Vagina (tissue), 2 donors: Measurements from ENCODE around the gene CACNA2D1. TPM values are rescaled to one million over a fixed set of nuclear protein-coding genes. Genes with fewer than 3 reads are reported as not detected.

Experiments
- DNase-seq, 2 donors: peaks; one replicate each; pipeline ENCODE4 v3.0.0-alpha.2; 2017; ENCODE audit errors: extremely low spot score in 2 of 2
- H3K27ac ChIP-seq: fragments of 200-600 bp; sonication (generic); one replicate; pipeline ENCODE4 v1.5.1; 2019
- H3K27me3 ChIP-seq: fragments of 200-600 bp; sonication (generic); one replicate; pipeline ENCODE4 v1.5.1; 2019
- H3K36me3 ChIP-seq, 2 donors: fragments of 200-600 bp; sonication (generic); one replicate each; pipeline ENCODE4 v1.5.1; 2017 to 2019
- H3K4me1 ChIP-seq: fragments of 200-600 bp; sonication (generic); one replicate; pipeline ENCODE4 v1.5.1; 2019
- H3K4me3 ChIP-seq, 2 donors: fragments of 200-600 bp; sonication (generic); 1 replicate in 1 of 2; 2 replicates in 1 of 2; pipeline ENCODE4 v1.5.1; 2016 to 2019
- H3K9me3 ChIP-seq: fragments of 200-600 bp; sonication (generic); one replicate; pipeline ENCODE4 v1.5.1; 2019
- CTCF ChIP-seq, 3 experiments: fragments of 450-650 bp in 2 of 3; fragments of 200-600 bp in 1 of 3; sonication (generic) in 1 of 3; IDR thresholded peaks; one replicate each; pipeline ENCODE4 v1.5.1; 2017 to 2019; ENCODE audit warnings: antibody characterized with exemption in 3 of 3, mild to moderate bottlenecking in 2 of 3, moderate library complexity in 2 of 3
- POLR2A ChIP-seq, 2 donors: fragments of 450-650 bp; IDR thresholded peaks; one replicate each; pipeline ENCODE4 v1.6.1; 2017; ENCODE audit warnings: antibody characterized with exemption in 2 of 2, mild to moderate bottlenecking in 2 of 2, moderate library complexity in 2 of 2
- POLR2AphosphoS5 ChIP-seq, 2 donors: sonication (generic); formaldehyde crosslinking; IDR thresholded peaks; one replicate each; pipeline ENCODE4 v1.9.0; 2017; ENCODE audit warnings: antibody characterized with exemption in 2 of 2, mild to moderate bottlenecking in 2 of 2, low read depth in 1 of 2; ENCODE audit not compliant: insufficient read depth in 1 of 2
- intact Hi-C: fragments of 100-400 bp; cut with DNase I; formaldehyde crosslinking; loops from one replicate; pipeline ENCODE4 v1.15.1; 2023
- total RNA-seq: library from RNA; depleted of rRNA; stranded (reverse); fragments of >200 nt; gene quantifications from one replicate; pipeline ENCODE4 v1.2.3, GENCODE V29; 2016

CACNA2D1 gene
- total RNA-seq, 1 donor from 2014 or later, result 16.9 TPM

GRCh38 chr7:82263920-82264782, 179.4 kb downstream of the CACNA2D1 start:
- Histone ChIP-seq H3K9me3 (no peaks in the 10 kb centered on the region), H3K27me3 (no peaks in the 10 kb centered on the region), H3K4me1 (no peaks in the 10 kb centered on the region), H3K36me3 (no peaks in the 10 kb centered on the region), H3K27ac (no peak overlapping the region), H3K4me3 (no peak overlapping the region)
- DNase-seq, result no peak
- intact Hi-C loops, result no loop called here
- TF ChIP-seq POLR2A (IDR thresholded peaks at IDR 0.05) (no peak), CTCF (IDR thresholded peaks at IDR 0.05) (no peak)

DNA sequence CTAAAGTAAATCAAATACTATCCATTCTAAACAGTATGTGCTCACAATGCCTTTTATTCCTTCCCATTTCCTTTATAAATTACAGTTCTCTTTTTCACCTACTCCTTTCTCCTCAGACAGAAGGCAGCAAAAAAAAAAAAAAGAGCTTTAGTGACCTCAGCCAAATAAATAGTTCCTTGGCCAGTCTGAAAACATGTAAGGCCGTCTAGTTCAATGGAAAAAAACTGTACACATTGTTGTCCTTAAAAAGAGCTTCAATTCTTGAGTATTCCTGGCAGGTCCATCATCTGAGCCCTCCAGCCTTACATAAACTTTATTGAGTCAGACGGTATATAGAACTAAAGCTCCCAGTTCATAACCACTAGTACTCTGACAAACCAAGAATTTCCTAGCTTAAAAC, 185.4 kb downstream of the CACNA2D1 start:
- no peaks in the 10 kb centered on the region for H3K9me3 ChIP-seq
- H3K27ac ChIP-seq, result no peak overlapping the region
- H3K36me3 ChIP-seq, result no peaks in the 10 kb centered on the region
- no peaks in the 10 kb centered on the region for H3K4me1 ChIP-seq
- no peak for DNase-seq
- H3K27me3 ChIP-seq, result no peaks in the 10 kb centered on the region
- TF ChIP-seq POLR2A (IDR thresholded peaks at IDR 0.05), result no peak
- no peak for TF ChIP-seq CTCF (IDR thresholded peaks at IDR 0.05)
- no peak for TF ChIP-seq POLR2AphosphoS5 (IDR thresholded peaks at IDR 0.05; ENCODE audit: insufficient read depth in 1 of 2, low read depth in 1 of 2)
- H3K4me3 ChIP-seq, result no peak overlapping the region
- intact Hi-C loops, result no loop called here

GRCh38 chr7:82257118-82257695, 186.4 kb downstream of the CACNA2D1 start:
- Histone ChIP-seq H3K27me3 (no peaks in the 10 kb centered on the region), H3K4me1 (no peaks in the 10 kb centered on the region), H3K36me3 (no peaks in the 10 kb centered on the region), H3K27ac (no peak overlapping the region), H3K4me3 (no peak overlapping the region), H3K9me3 (no peaks in the 10 kb centered on the region)
- intact Hi-C loops, result no loop called here
- TF ChIP-seq POLR2A (IDR thresholded peaks at IDR 0.05), result no peak
- TF ChIP-seq POLR2AphosphoS5 (IDR thresholded peaks at IDR 0.05; ENCODE audit: insufficient read depth in 1 of 2, low read depth in 1 of 2), result no peak
- no peak for TF ChIP-seq CTCF (IDR thresholded peaks at IDR 0.05)
- no peak for DNase-seq

GRCh38 chr7:82255706-82256105, 187.9 kb downstream of the CACNA2D1 start:
- no peaks in the 10 kb centered on the region for H3K4me1 ChIP-seq
- H3K9me3 ChIP-seq, result no peaks in the 10 kb centered on the region
- no peaks in the 10 kb centered on the region for H3K36me3 ChIP-seq
- no peak overlapping the region for H3K4me3 ChIP-seq
- intact Hi-C loops, result no loop called here
- no peak for TF ChIP-seq POLR2AphosphoS5 (IDR thresholded peaks at IDR 0.05; ENCODE audit: insufficient read depth in 1 of 2, low read depth in 1 of 2)
- no peak for TF ChIP-seq CTCF (IDR thresholded peaks at IDR 0.05)
- TF ChIP-seq POLR2A (IDR thresholded peaks at IDR 0.05), result no peak
- H3K27ac ChIP-seq, result no peak overlapping the region
- no peaks in the 10 kb centered on the region for H3K27me3 ChIP-seq
- no peak for DNase-seq

DNA sequence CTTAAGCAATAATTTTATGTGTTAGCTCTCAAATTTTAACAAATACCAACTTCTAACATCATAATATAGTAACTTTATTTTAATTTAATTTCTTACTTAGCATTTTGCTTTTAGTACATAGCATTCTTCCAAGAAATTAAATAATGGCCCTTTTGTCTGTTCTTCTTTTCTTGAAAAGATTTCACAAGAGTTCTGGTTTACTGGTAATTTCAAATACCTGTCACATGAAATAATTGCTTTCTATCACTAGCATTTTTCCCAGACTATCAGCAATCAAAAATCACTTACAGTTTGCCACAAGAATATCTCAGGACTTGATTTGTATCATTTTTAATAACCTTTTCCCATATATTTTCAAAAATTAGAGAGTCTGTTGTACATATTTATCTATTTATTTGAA, 193.0 kb downstream of the CACNA2D1 start:
- TF ChIP-seq CTCF (IDR thresholded peaks at IDR 0.05), result no peak
- Histone ChIP-seq H3K36me3 (no peaks in the 10 kb centered on the region), H3K4me1 (no peaks in the 10 kb centered on the region), H3K9me3 (no peaks in the 10 kb centered on the region), H3K27ac (no peak overlapping the region), H3K4me3 (no peak overlapping the region), H3K27me3 (no peaks in the 10 kb centered on the region)
- intact Hi-C loops, result no loop called here
- no peak for DNase-seq
